ENCODE data around the gene TMCO2.

- TF ChIP-seq EZH2 (IDR thresholded peaks at IDR 0.05; ENCODE audit: low read depth, unreplicated experiment), result no peak
- no peak for TF ChIP-seq POLR2AphosphoS5 (IDR thresholded peaks at IDR 0.05; ENCODE audit: low read depth)
- TF ChIP-seq CTCF (conservative IDR thresholded peaks at IDR 0.05; ENCODE audit: low read depth in 2 of 2), result no peak
- TF ChIP-seq STAT1 (IDR thresholded peaks at IDR 0.05; ENCODE audit: unreplicated experiment), result no peak
- no peak for TF ChIP-seq JUNB (IDR thresholded peaks at IDR 0.05; ENCODE audit: unreplicated experiment)
- TF ChIP-seq EZH2phosphoT487 (IDR thresholded peaks at IDR 0.05; ENCODE audit: unreplicated experiment), result no peak
- no peak for TF ChIP-seq REST (IDR thresholded peaks at IDR 0.05; ENCODE audit: unreplicated experiment)
- no peak for TF ChIP-seq ETS1 (IDR thresholded peaks at IDR 0.05)
These were observed 10.7 kb downstream of the TMCO2 start for GRCh38 chr1:40258445-40258769.

Measured in GM23338 (cell line).